GM13976 (cell line): ENCODE results near the gene HPDL.

Experiments used
- DNase-seq: peaks from one replicate; pipeline ENCODE4 v3.0.0; 2012; ENCODE audit warnings: low spot score
- CTCF ChIP-seq: IDR thresholded peaks from 2 replicates; pipeline ENCODE4 v1.5.1; 2012; ENCODE audit warnings: borderline replicate concordance, mild to moderate bottlenecking; ENCODE audit not compliant: insufficient read depth; ENCODE audit errors: extremely low read depth, missing control alignments, control extremely low read depth
- in situ Hi-C: fragments of 300-500 bp; cut with MboI; formaldehyde crosslinking; loops from one replicate; pipeline ENCODE4 v1.12.0; 2022; ENCODE audit warnings: low sequenced_read_pairs, mixed read lengths, inconsistent platforms; ENCODE audit not compliant: unreplicated experiment

Gene HPDL

GRCh38 chr1:45364294-45364693 is 37.6 kb downstream of the HPDL start:
- no peak for TF ChIP-seq CTCF
- in situ Hi-C loops = loop anchor here (10.0 kb wide), 1 partner anchor 221 kb away; the partner anchor contains the start of gene NASP
- DNase-seq = no peak

GRCh38 chr1:45365051-45365450 is 38.4 kb downstream of the HPDL start:
- no peak for TF ChIP-seq CTCF
- no peak for DNase-seq
- in situ Hi-C loops = loop anchor here (10.0 kb wide), 1 partner anchor 220 kb away; the partner anchor contains the start of gene NASP

GRCh38 chr1:45370575-45370974 is 43.9 kb downstream of the HPDL start:
- in situ Hi-C loops = no loop called here
- peak; percentile 36 for DNase-seq
- no peak for TF ChIP-seq CTCF

- TF ChIP-seq CTCF = no peak
- no peak for DNase-seq
- in situ Hi-C loops = no loop called here
These were observed 46.9 kb downstream of the HPDL start for GRCh38 chr1:45373573-45373972.

- no peak for TF ChIP-seq CTCF
- in situ Hi-C loops = no loop called here
- DNase-seq = no peak
These were observed 48.7 kb downstream of the HPDL start for GRCh38 chr1:45375104-45376090.

GRCh38 chr1:45378184-45378583 is 51.5 kb downstream of the HPDL start:
- TF ChIP-seq CTCF = no peak
- no peak for DNase-seq
- in situ Hi-C loops = no loop called here
